ENCODE measurements around the gene CNGA3.

Gene CNGA3

GRCh38 chr2:98324181-98324580, 22.1 kb upstream of the CNGA3 start:
- no peak for DNase-seq (ENCODE audit: low read depth, low spot score)
- no peak overlapping the region for H3K27ac ChIP-seq

- no peak overlapping the region for H3K27ac ChIP-seq
- no peak for DNase-seq (ENCODE audit: low read depth, low spot score)
Measured at GRCh38 chr2:98327776-98328175, 18.5 kb upstream of the CNGA3 start.

GRCh38 chr2:98329549-98329948, 16.7 kb upstream of the CNGA3 start:
- no peak overlapping the region for H3K27ac ChIP-seq
- DNase-seq (ENCODE audit: low read depth, low spot score) = no peak

- H3K27ac ChIP-seq = no peak overlapping the region
Measured at GRCh38 chr2:98332989-98333388, 13.3 kb upstream of the CNGA3 start.

GRCh38 chr2:98333922-98334321, 12.3 kb upstream of the CNGA3 start:
- no peak for DNase-seq (ENCODE audit: low read depth, low spot score)
- H3K27ac ChIP-seq = peak overlapping the region; percentile 56

More at GRCh38 chr2:98332989-98333388, 13.3 kb upstream of the CNGA3 start:
- no peak for DNase-seq (ENCODE audit: low read depth, low spot score)

GRCh38 chr2:98334439-98335078, 11.7 kb upstream of the CNGA3 start:
- DNase-seq (ENCODE audit: low read depth, low spot score) = peak; percentile 69
- H3K27ac ChIP-seq = peak overlapping the region; percentile 56

GRCh38 chr2:98335271-98335670, 11.0 kb upstream of the CNGA3 start:
- H3K27ac ChIP-seq = no peak overlapping the region
- no peak for DNase-seq (ENCODE audit: low read depth, low spot score)

- no peak for DNase-seq (ENCODE audit: low read depth, low spot score)
- no peak overlapping the region for H3K27ac ChIP-seq
Measured at GRCh38 chr2:98341241-98341640, 5.0 kb upstream of the CNGA3 start.

- DNase-seq (ENCODE audit: low read depth, low spot score) = no peak
- no peak overlapping the region for H3K27ac ChIP-seq
Measured at GRCh38 chr2:98343285-98343684, 3.0 kb upstream of the CNGA3 start.

- DNase-seq (ENCODE audit: low read depth, low spot score) = no peak
- no peak overlapping the region for H3K27ac ChIP-seq
Measured at GRCh38 chr2:98347298-98348065, 1.2 kb downstream of the CNGA3 start.

GRCh38 chr2:98348066-98348561, 1.9 kb downstream of the CNGA3 start:
- no peak overlapping the region for H3K27ac ChIP-seq
- no peak for DNase-seq (ENCODE audit: low read depth, low spot score)

- no peak for DNase-seq (ENCODE audit: low read depth, low spot score)
- H3K27ac ChIP-seq = no peak overlapping the region
Measured at GRCh38 chr2:98350411-98350810, 4.2 kb downstream of the CNGA3 start.

GRCh38 chr2:98355881-98356280, 9.6 kb downstream of the CNGA3 start:
- no peak for DNase-seq (ENCODE audit: low read depth, low spot score)
- no peak overlapping the region for H3K27ac ChIP-seq

GRCh38 chr2:98356729-98357128, 10.5 kb downstream of the CNGA3 start:
- no peak overlapping the region for H3K27ac ChIP-seq
- no peak for DNase-seq (ENCODE audit: low read depth, low spot score)

- no peak for DNase-seq (ENCODE audit: low read depth, low spot score)
- no peak overlapping the region for H3K27ac ChIP-seq
Measured at GRCh38 chr2:98357849-98358248, 11.6 kb downstream of the CNGA3 start.

GRCh38 chr2:98359986-98360385, 13.7 kb downstream of the CNGA3 start:
- DNase-seq (ENCODE audit: low read depth, low spot score) = peak; percentile 44
- H3K27ac ChIP-seq = no peak overlapping the region

GRCh38 chr2:98367721-98368120, 21.5 kb downstream of the CNGA3 start:
- no peak overlapping the region for H3K27ac ChIP-seq
- DNase-seq (ENCODE audit: low read depth, low spot score) = no peak

GRCh38 chr2:98369710-98370239, 23.5 kb downstream of the CNGA3 start:
- no peak for DNase-seq (ENCODE audit: low read depth, low spot score)
- H3K27ac ChIP-seq = no peak overlapping the region

- H3K27ac ChIP-seq = no peak overlapping the region
- no peak for DNase-seq (ENCODE audit: low read depth, low spot score)
Measured at GRCh38 chr2:98372121-98372520, 25.9 kb downstream of the CNGA3 start.

GRCh38 chr2:98372579-98372978, 26.3 kb downstream of the CNGA3 start:
- DNase-seq (ENCODE audit: low read depth, low spot score) = no peak
- no peak overlapping the region for H3K27ac ChIP-seq

- DNase-seq (ENCODE audit: low read depth, low spot score) = no peak
- no peak overlapping the region for H3K27ac ChIP-seq
Measured at GRCh38 chr2:98374286-98374685, 28.0 kb downstream of the CNGA3 start.
